SK-N-SH (cell line): ENCODE results near the gene TMEM129. TPM values are rescaled to one million over a fixed set of nuclear protein-coding genes. Genes with fewer than 3 reads are reported as not detected.

Experiments
- CTCF ChIA-PET: fragments of 300-600, 350-600 bp; formaldehyde crosslinking; extraction: SDS; loops from one replicate; lab custom pipeline; 2021; lab: Yijun Ruan, JAX
- POLR2A ChIA-PET: fragments of 350-600 bp; sonication (Branson Sonifier 250); formaldehyde crosslinking; extraction: SDS; loops from one replicate; lab custom pipeline; 2020; ENCODE audit warnings: antibody characterized with exemption, inconsistent platforms; lab: Yijun Ruan, JAX
- DNase-seq: peaks from one replicate; pipeline ENCODE4 v3.0.0; 2012
- H2AFZ ChIP-seq: fragments of 200-600 bp; sonication (generic); 2 replicates; pipeline ENCODE4 v1.8.1; 2016; ENCODE audit warnings: antibody characterized with exemption, mild to moderate bottlenecking, low read depth
- H3F3A ChIP-seq: fragments of 200-600 bp; sonication (generic); replicated peaks from 2 replicates; pipeline ENCODE3; 2016; ENCODE audit warnings: antibody characterized with exemption, mild to moderate bottlenecking; ENCODE audit not compliant: insufficient read depth
- H3K27ac ChIP-seq, 2 experiments: fragments of 200-500 bp in 1 of 2; fragments of 200-600 bp in 1 of 2; sonication (Bioruptor generic) in 1 of 2; sonication (generic), shearing (Covaris generic) in 1 of 2; 2 replicates each; pipeline versions ENCODE4 v1.5.1 to v1.6.1; 2014 to 2016; ENCODE audit warnings: low read depth in 2 of 2, inconsistent platforms in 1 of 2, low read length in 1 of 2, mild to moderate bottlenecking in 1 of 2, mixed read lengths in 1 of 2
- H3K27me3 ChIP-seq: fragments of 200-600 bp; sonication (generic), shearing (Covaris generic); 2 replicates; pipeline ENCODE4 v1.6.1; 2016; ENCODE audit warnings: mixed run types; ENCODE audit not compliant: insufficient read depth
- H3K36me3 ChIP-seq, 2 experiments: fragments of 200-500 bp in 1 of 2; fragments of 200-600 bp in 1 of 2; sonication (Bioruptor generic) in 1 of 2; sonication (generic) in 1 of 2; replicated peaks in 1 of 2; 2 replicates each; pipeline versions ENCODE3 to v1.5.1; 2014 to 2016; ENCODE audit warnings: low read length in 1 of 2, mild to moderate bottlenecking in 1 of 2; ENCODE audit not compliant: insufficient read depth in 2 of 2, control insufficient read depth in 1 of 2
- H3K4me1 ChIP-seq, 2 experiments: fragments of 200-500 bp in 1 of 2; fragments of 200-600 bp in 1 of 2; sonication (Bioruptor generic) in 1 of 2; sonication (generic), shearing (Covaris generic) in 1 of 2; 2 replicates each; pipeline versions ENCODE4 v1.5.1 to v1.6.1; 2014 to 2016; ENCODE audit warnings: low read depth in 1 of 2, low read length in 1 of 2, mixed run types in 1 of 2; ENCODE audit not compliant: insufficient read depth in 2 of 2, control insufficient read depth in 1 of 2
- H3K4me2 ChIP-seq: fragments of 200-600 bp; sonication (generic), shearing (Covaris generic); 2 replicates; pipeline ENCODE4 v1.6.1; 2017; ENCODE audit warnings: mixed run types
- H3K4me3 ChIP-seq, 2 experiments: fragments of 200-500 bp in 1 of 2; fragments of 200-600 bp in 1 of 2; sonication (Bioruptor generic) in 1 of 2; sonication (generic), shearing (Covaris generic) in 1 of 2; 2 replicates each; pipeline versions ENCODE4 v1.5.1 to v1.8.1; 2014 to 2016; ENCODE audit warnings: low read depth in 2 of 2, inconsistent platforms in 1 of 2, low read length in 1 of 2, mild to moderate bottlenecking in 1 of 2, mixed read lengths in 1 of 2, moderate library complexity in 1 of 2
- H3K79me2 ChIP-seq: fragments of 200-600 bp; sonication (generic); 2 replicates; pipeline ENCODE4 v1.8.1; 2017; ENCODE audit warnings: mild to moderate bottlenecking; ENCODE audit not compliant: insufficient read depth
- H3K9ac ChIP-seq: fragments of 200-600 bp; sonication (generic); 2 replicates; pipeline ENCODE4 v1.6.1; 2017; ENCODE audit warnings: mixed run types
- H3K9me2 ChIP-seq: fragments of 200-600 bp; sonication (generic); 2 replicates; pipeline ENCODE4 v1.6.1; 2017; ENCODE audit warnings: mixed run types
- H3K9me3 ChIP-seq: fragments of 200-600 bp; sonication (generic); 2 replicates; pipeline ENCODE4 v1.6.1; 2017; ENCODE audit warnings: mixed run types, mild to moderate bottlenecking, moderate library complexity
- H4K20me1 ChIP-seq: fragments of 200-600 bp; sonication (generic); 2 replicates; pipeline ENCODE4 v1.6.1; 2017; ENCODE audit warnings: mild to moderate bottlenecking, mixed run types; ENCODE audit not compliant: insufficient read depth
- EP300 ChIP-seq, 2 experiments: IDR thresholded peaks; 2 replicates each; pipeline versions ENCODE4 v1.4.0 to v1.6.1; 2012; ENCODE audit warnings: borderline replicate concordance in 1 of 2, low read depth in 1 of 2, low read length in 1 of 2
- FOSL2 ChIP-seq: IDR thresholded peaks from 2 replicates; pipeline ENCODE4 v1.4.0; 2012; ENCODE audit warnings: low read depth, mild to moderate bottlenecking, moderate library complexity, borderline replicate concordance
- FOXJ3 ChIP-seq: sonication (generic); formaldehyde crosslinking; IDR thresholded peaks from 2 replicates; pipeline ENCODE4 v1.5.1; 2020; ENCODE audit warnings: mild to moderate bottlenecking, missing genetic modification reagents
- FOXM1 ChIP-seq: IDR thresholded peaks from 2 replicates; pipeline ENCODE4 v1.4.0; 2012; ENCODE audit warnings: low read depth, mild to moderate bottlenecking
- GATA2 ChIP-seq: sonication (generic); formaldehyde crosslinking; IDR thresholded peaks from 2 replicates; pipeline ENCODE4 v1.5.0; 2020; ENCODE audit warnings: mild to moderate bottlenecking, missing genetic modification reagents
- JUND ChIP-seq: IDR thresholded peaks from 2 replicates; pipeline ENCODE4 v1.4.0; 2012
- MEF2A ChIP-seq: IDR thresholded peaks from 2 replicates; pipeline ENCODE4 v1.4.0; 2012; ENCODE audit warnings: low read depth, borderline replicate concordance
- RXRA ChIP-seq: IDR thresholded peaks from 2 replicates; pipeline ENCODE4 v1.4.0; 2012; ENCODE audit warnings: low read depth, mild to moderate bottlenecking, borderline replicate concordance
- SMC3 ChIP-seq: IDR thresholded peaks from 2 replicates; pipeline ENCODE4 v1.6.1; 2012; ENCODE audit warnings: low read depth, low read length, improper control_type of control experiment
- TEAD4 ChIP-seq: IDR thresholded peaks from 2 replicates; pipeline ENCODE4 v1.4.0; 2012; ENCODE audit warnings: mild to moderate bottlenecking, borderline replicate concordance; ENCODE audit not compliant: insufficient read depth
- ZBTB33 ChIP-seq: IDR thresholded peaks from 2 replicates; pipeline ENCODE4 v1.4.0; 2012; ENCODE audit warnings: low read depth, borderline replicate concordance
- WGBS: methylation state at CpG from one replicate; pipeline ENCODE4 v1.1.6; 2017; ENCODE audit warnings: low lambda C conversion rate; 5-methylcytosine and 5-hydroxymethylcytosine counted together
- polyA plus RNA-seq, 3 experiments: library from polyadenylated mRNA; depleted of rRNA; stranded (reverse); fragments of >200 nt; gene quantifications; 2 replicates each; pipeline ENCODE4 v1.2.3, GENCODE V29; 2012

Gene TMEM129
- polyA plus RNA-seq, 1 of the 3 experiments (the other 2 are of a cell fraction), result 36.5 TPM

- Histone ChIP-seq H4K20me1 (no peaks in the 10 kb centered on the region), H3K4me1 (peaks cover 0 to 8% of the 10 kb centered on the region in 2 experiments; a peak in 1 of 4 replicates), H3K79me2 (no peaks in the 10 kb centered on the region), H3K27me3 (no peaks in the 10 kb centered on the region), H3K9me2 (no peaks in the 10 kb centered on the region), H3F3A (no peaks in the 10 kb centered on the region), H3K4me2 (no peak overlapping the region), H3K36me3 (no peaks in the 10 kb centered on the region), H2AFZ (no peak overlapping the region), H3K9me3 (no peaks in the 10 kb centered on the region), H3K27ac (no peak overlapping the region), H3K9ac (no peak overlapping the region)
- ChIA-PET POLR2A (no interaction called here), CTCF (interaction anchor here (0.6 to 12.0 kb wide), 2 partner anchors 12 to 48 kb away, joined by 3 to 88 read pairs; no protein-coding TSS in a partner anchor)
- 80% methylated on average over 11 of the region's 25 CpGs for WGBS
- peak; percentile 54 for DNase-seq
- no peak for TF ChIP-seq RXRA
- no peak for TF ChIP-seq EP300 (IDR thresholded peaks at IDR 0.05; ENCODE audit: borderline replicate concordance in 1 of 2, low read depth in 1 of 2, low read length in 1 of 2)
- TF ChIP-seq SMC3, result no peak
- no peak for TF ChIP-seq TEAD4
- TF ChIP-seq ZBTB33, result no peak
- TF ChIP-seq, all 33 proteins: peak for 0
- no peak overlapping the region for H3K4me3 ChIP-seq
These were observed 39.5 kb upstream of the TMEM129 start for GRCh38 chr4:1760521-1761071.

DNA sequence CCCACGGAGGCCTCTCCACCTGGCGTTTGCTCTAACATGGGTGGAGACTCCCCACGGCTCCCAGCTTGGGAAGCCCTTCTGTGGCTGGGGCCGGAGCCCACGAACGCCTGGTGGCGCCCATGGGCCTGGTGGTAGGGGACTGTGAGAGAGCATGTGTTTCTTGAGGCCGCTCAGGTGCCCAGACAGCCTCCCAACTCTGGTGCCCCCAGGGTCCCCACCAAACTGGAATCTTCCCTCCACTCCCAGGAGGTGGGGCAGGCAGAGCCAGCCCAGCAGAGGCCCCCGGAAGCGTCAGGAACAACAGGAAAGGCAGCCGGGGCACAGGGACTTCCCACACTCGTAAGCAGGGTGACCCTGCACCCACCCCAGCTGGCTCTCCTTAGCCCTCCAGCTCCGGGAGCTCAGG is 38.7 kb upstream of the TMEM129 start:
- WGBS, result 91% methylated on average over 6 of the region's 13 CpGs
- Histone ChIP-seq H3K9me2 (no peaks in the 10 kb centered on the region), H4K20me1 (no peaks in the 10 kb centered on the region), H3K27me3 (no peaks in the 10 kb centered on the region), H3K4me1 (peaks cover 0 to 16% of the 10 kb centered on the region in 2 experiments; a peak in 1 of 4 replicates), H3K9me3 (no peaks in the 10 kb centered on the region), H3K36me3 (no peaks in the 10 kb centered on the region), H3K79me2 (no peaks in the 10 kb centered on the region), H3K4me3 (no peak overlapping the region), H2AFZ (no peak overlapping the region), H3K4me2 (no peak overlapping the region), H3K9ac (no peak overlapping the region), H3F3A (no peaks in the 10 kb centered on the region), H3K27ac (no peak overlapping the region)
- ChIA-PET POLR2A (no interaction called here), CTCF (interaction anchor here (0.6 to 12.0 kb wide), 3 partner anchors 12 to 83 kb away, joined by 3 to 88 read pairs (median 12); no protein-coding TSS in a partner anchor)
- DNase-seq, result no peak
- no peak for TF ChIP-seq JUND
- no peak for TF ChIP-seq FOXJ3 (CRISPR knock-in tag)
- TF ChIP-seq FOSL2, result no peak
- no peak for TF ChIP-seq GATA2 (CRISPR knock-in tag)
- no peak for TF ChIP-seq FOXM1
- no peak for TF ChIP-seq MEF2A
- TF ChIP-seq RXRA, result no peak
